PC-9 (cell line): ENCODE results near the gene STEAP4.

ENCODE experiments used
- CTCF ChIP-seq: fragments of 200-600 bp; sonication (generic); conservative IDR thresholded peaks from 2 replicates; pipeline ENCODE4 v1.6.1; 2017; ENCODE audit warnings: mixed run types, antibody characterized with exemption, mild to moderate bottlenecking, moderate library complexity
- EZH2 ChIP-seq: fragments of 200-600 bp; sonication (generic); IDR thresholded peaks from 2 replicates; pipeline ENCODE4 v1.8.0; 2017; ENCODE audit warnings: antibody characterized with exemption, low read depth

- no peak for TF ChIP-seq CTCF
- no peak for TF ChIP-seq EZH2
Measured at GRCh38 chr7:88329532-88330463, 23.1 kb upstream of the STEAP4 start.
